NCI-H460 (cell line): ENCODE data around the gene CEP89. TPM values are rescaled to one million over a fixed set of nuclear protein-coding genes. Genes with fewer than 3 reads are reported as not detected.
"Not testable (repeated sequence)": the region's sequence is repeated elsewhere in the genome, so short reads cannot be mapped to it uniquely, and the experiment has no call there.

ENCODE experiments used
- DNase-seq: peaks from one replicate; pipeline ENCODE4 v3.0.0-alpha.2; 2016; ENCODE audit warnings: low read depth; ENCODE audit errors: extremely low read depth
- polyA plus RNA-seq: library from polyadenylated mRNA; depleted of rRNA; stranded (reverse); fragments of >200 nt; gene quantifications from 2 replicates; pipeline ENCODE4 v1.2.3, GENCODE V29; 2014; cell fraction: nucleus; rRNA removed
- total RNA-seq: library from RNA; depleted of rRNA; stranded (reverse); fragments of >200 nt; shearing (Covaris generic); gene quantifications from 2 replicates; pipeline ENCODE4 v1.2.3, GENCODE V29; 2014; rRNA removed

CEP89 gene
- 12.7 and 16.1 TPM in 2 replicates for total RNA-seq
- 16.5 and 21.2 TPM in 2 replicates for polyA plus RNA-seq

DNA sequence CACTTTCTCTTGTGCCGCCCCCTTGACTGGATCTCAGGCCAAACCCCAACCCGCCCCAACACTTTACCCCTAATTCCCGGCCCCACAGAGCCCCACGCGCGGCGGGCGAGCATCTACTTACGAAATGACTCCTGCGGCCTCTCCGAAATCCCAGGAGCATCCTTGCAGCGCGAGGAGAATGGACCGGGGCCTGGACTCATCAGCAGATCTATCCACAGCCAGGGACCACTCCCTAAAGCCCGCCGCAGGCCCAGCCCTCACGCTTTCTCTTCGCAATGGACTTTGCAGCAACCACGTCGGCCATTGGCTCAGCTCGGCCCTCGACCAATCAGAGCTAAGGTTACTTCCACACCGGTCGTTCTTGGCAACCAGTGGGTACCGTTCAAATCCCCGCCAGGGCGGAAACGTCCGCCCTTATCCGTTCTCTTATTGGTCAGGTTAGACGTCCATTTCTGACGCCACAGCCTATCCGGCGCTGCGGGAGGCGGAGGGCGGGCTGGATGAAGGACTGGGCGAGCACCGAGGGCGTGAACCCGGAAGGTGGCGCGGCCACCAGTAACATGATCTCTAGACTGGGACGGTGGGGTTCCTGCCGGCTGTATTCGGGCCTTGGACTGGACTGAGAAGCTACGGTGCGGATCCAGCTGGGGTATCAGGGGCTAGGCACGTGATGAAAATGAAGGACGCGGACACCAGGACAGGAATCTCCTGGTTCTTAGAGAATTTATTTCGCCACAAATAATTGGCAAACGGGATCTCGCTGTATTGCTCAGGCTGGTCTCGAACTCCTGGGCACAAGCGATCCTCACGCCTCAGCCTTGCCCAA is at the start of gene CEP89, which contains the start of gene FAAP24:
TSS of gene CEP89 (minus strand) at position 244 of the 826 bp plus-strand sequence. CDS start at position 160, 84 bp downstream.
TSS of gene FAAP24 (plus strand) at position 528 of the 826 bp plus-strand sequence. CDS start 955 bp downstream, outside the sequence.
- DNase-seq: peak; percentile 97

DNA sequence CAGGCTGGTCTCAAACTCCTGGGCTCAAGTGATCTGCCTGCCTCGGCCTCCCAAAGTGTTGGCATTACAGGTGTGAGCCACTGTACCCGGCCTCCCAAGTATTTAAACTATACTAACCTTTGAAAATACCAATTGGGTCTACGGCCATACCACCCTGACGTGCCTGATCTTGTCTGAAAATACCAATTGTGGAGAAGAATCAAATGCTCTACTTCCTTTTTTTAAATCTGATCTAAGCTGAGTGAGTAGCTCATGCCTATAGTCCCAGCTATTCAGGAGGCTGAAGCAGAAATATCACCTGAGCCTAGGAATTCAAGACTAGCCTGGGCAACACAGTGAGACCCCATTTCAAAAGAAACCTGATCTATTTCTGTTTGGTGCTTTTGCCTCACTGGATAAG is 39.1 kb upstream of the CEP89 start:
- not testable (repeated sequence) for DNase-seq

DNA sequence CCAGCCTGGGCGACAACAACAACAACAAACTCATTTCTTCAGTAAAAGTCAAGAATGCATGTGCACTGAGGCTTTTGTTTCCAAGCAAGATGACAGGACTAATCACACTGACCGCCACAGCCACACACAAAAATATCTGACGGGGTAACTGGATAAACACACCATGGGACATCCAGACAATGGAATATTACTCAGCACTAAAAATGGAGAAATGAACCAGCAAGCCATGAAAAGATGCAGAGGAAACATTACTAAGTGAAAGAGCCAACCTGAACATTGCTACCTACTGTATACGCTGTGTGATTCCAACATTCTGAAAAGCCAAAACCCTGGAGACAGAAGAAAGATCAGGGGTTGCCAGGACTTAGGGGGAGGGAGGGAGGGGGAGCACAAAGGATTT is 37.0 kb upstream of the CEP89 start:
- DNase-seq: no peak

DNA sequence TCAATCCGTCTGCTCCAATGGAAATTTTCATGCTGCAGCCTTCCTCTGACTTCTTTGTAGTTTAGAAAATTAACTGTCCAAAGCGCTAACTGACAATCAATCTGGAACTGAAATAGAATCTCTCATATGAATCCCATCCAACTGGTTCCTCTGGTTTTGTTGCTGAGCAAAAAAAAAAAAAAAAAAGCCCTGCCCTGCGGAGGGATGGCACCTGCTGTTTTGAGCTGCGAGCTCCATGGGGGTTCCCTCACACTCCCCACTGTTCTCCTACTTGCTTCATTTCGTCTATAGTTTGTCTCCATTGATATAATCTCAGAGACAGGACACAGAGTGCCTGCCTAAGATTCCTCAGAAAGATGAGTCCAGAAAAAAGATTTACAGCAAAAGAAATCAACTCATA is 33.7 kb upstream of the CEP89 start:
- DNase-seq: no peak

DNA sequence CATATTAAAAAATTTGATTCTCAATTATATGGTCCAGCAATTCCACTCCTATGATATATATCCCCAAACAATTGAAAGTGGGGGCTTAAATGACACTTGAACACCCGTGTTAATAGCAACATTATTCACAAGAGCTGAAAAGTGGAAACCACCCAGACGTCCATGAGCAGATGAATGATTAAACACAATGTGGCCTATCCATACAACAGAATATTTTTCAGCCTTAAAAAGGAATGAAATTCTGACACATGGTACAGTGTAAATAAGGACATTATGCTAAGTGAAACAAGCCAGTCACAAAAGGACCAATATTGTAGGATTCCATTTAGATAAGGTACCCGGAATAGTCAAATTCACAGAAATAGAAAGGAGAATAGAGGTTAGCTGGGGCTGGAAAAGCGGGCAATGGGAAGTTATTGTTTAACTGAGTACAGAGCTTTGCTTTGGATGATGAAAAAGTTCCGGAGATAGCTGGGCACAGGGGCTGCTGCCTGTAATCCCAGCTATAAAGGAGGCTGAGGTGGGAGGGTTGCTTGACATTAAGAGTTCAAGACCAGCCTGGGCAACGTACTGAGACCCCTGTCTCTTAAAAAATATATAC is 31.8 kb upstream of the CEP89 start:
- DNase-seq: not testable (repeated sequence)

DNA sequence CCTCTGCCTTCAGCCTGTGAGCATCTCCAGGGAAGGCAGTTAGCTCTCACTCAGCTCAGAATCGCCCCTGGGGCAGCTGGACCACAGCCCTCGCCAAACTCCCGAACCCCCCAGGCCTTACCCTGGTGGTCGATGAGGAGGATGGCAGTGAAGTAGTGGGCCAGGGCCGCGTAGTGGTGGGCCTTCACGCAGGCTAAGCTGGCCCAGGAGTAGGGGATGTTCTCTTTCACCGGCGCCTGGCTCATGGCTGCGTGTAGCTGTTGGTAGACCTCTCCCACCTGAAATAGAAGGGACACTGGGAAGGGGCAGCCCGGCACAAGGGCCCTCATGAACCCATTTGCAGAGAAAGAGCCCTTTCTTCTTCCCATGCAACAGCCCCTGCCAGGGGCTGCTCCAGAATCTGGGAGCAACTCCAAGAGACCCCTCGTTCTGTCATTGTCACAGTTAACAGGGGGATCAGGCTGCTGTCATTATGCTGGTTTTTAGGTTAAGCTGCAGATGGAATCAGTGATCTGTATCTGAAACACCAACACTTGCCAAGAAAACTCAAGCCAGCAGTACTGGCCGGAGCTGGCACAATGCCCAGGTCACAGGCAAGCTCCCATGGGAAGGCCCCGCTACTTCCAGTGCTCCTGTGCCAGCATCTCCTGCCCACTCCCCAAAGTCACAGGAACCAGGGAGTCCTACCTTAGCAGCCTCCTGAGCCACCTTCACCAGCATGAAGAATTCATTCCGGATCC is 30.5 kb upstream of the CEP89 start:
- DNase-seq: not testable (repeated sequence)

DNA sequence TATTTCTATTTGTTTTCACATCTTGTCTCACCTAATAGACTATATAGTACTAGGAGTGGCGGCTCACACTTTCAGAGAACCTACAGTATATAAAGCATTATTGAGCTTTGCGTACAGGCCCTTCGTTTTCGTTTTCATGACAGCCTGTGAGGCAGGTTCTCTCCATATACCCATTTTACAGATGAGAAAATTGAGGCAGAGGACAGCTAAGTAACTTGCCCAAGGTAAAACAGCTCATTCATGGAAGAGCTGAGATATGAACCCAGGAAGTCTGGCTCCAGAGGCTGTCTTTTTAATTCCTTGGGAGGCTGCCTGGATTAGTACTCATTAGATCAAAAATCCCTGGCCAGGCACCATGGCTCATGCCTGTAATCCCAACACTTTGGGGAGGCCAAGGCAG is 29.2 kb upstream of the CEP89 start:
- DNase-seq: no peak

DNA sequence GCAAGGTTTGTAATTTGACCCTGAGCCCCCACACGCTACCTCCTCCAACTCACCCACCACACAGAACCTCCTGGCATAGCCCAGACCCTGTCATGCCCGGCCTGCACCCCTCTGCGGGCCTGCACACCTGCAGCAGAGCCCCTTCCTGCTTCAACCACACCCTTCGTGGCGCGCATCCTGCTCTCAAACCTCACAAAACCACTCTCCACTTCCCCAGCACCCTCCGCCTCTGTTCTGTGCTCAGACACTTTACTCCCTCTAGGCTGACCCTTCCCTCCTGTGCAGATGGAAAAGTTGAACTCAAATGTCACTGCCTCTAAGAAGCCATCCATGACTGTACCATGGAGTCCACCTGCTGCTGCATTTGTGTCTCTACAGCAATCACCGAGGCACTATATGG is 28.8 kb upstream of the CEP89 start:
- DNase-seq: no peak

DNA sequence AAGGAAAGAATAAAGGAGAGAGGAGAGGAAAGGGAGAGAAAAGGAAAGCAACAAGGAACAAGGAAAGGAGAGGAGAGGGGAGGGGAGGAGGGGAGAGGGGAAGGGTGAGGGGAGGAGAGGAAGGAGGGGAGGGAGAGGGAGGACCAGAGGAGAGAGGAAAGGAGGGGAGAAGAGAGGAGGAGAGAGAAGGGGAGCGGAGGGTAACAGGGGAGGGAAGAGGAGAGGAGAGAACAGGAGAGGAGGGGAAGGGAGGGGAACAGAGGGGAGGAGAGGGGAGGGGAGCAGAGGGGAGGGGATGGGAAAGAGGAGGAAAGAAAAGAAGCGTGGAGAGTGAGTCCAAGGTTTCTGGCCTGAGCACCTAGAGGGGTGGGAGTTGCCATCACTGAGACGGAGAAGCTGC is 27.0 kb upstream of the CEP89 start:
- DNase-seq: no peak

DNA sequence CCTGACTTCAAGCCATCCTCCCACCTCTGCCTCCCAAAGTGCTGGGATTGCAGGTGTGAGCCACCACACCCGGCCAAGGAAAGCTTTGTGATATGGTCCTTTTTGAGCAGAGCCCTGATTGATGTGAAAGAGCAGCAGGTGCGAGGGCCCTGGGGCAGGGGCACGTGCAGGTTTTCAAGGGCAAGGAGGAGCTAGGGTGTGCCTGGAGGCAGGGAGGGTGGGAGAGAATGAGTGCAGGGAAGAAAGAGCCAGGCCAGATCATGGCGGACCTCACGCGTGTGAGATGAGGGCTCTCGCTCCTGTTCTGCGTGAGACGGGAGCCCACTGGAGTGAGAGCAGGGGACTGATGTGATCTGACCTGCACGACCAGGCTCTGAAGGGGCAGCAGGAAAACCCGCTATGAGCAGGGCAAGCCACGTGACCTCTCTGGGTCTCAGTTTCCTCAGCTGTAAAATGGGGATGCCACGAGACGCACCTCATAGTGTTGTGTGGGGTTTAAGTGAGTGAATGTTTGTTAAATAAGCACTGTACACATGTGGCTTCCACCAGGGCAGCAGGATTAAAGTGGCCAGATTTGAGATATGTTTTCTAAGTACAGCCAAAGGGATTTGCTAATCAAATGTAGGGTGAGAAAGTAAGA is 26.1 kb upstream of the CEP89 start:
- DNase-seq: no peak

DNA sequence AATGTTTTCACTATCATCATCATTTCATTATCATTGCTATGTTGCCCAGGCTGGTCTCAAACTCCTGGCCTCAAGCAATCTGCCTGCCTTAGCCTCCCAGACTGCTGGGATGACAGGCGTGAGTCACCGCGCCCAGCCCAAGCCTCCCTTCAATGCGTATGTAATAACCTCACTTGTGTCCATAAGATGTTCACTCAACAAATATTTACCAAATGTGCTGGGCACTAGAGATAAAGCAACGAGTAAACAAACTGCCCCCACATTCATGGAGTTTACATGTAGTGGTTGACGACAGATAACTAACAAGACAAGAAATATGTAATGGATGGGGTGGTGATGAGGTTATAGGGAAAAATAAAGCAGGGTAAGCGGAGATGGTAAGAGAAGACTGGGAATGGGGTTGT is 25.3 kb upstream of the CEP89 start:
- DNase-seq: not testable (repeated sequence)

DNA sequence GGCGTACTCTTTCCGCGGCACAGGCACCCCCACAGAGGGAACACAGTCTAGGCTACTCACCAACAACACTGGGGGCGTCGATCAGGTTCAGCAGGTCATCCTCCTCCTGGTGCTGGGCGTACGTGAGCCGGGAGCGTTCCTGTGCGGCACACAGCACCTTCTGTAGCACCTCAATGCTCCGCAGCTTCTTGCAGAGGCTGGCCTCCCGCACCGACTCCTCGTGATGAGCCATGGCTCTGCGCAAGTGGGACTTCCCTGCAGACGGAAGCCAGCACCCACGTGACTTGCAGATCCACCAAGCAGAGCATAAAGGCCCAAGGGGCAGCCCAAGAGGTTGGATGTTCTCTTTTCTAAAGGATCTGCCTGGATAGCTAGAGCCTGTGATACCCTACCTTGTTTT is 24.2 kb upstream of the CEP89 start:
- DNase-seq: not testable (repeated sequence)

DNA sequence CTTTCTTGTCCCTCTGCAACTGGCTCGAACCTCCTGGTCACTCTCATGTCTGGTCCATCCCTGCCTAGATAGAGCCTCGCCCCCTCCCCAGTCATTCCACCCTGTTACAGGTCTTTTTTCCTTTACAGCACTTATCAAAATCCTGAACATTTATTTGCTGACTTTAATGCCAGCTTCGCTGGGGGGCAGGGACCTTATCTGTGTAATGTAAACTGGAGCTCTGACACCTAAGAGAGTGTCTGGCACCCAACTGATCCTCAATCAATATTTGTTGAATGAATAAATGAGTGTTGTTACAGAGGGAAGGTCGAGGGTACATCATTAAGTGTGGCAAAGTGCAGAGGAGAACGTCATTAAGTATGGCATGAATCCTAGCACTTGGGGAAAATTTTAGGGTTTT is 17.0 kb upstream of the CEP89 start:
- DNase-seq: no peak

DNA sequence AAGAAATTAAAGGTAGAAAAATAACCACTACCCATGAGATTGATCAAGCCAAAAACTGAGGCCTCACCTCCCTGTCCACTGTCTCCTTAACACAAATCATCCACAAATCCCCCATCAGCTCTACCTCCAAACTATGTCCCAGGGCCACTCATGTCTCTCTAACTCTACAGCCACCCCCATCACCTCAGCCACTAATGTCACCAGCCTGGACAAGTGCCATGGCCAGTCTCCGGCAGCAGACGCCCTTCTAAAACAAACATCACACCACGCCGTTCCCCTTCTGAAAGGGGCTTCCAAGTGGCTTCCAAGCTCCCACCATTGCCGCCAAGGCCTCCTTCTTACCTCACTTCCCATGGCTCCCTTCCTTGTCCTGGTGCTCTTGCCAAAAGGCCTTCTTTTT is 16.5 kb upstream of the CEP89 start:
- DNase-seq: not testable (repeated sequence)

DNA sequence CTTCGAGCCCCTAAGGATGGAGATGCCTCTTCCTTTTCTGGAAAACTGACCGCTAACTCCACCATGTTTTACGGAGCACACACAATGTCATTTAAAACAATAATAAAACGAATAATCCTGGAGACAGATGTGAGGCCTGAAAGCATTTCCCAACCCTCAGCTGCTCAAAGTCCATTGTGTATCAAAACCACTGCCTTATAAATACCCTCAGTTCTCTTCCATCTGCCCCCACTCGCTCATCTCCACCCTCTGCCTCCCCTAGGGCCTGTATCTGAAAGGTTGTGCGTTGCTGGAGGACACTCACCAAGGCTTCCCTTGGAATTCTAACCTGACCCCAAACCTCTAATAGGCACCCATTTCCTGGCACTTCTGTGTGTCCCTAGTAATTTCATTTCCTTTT is 10.7 kb upstream of the CEP89 start:
- DNase-seq: not testable (repeated sequence)

DNA sequence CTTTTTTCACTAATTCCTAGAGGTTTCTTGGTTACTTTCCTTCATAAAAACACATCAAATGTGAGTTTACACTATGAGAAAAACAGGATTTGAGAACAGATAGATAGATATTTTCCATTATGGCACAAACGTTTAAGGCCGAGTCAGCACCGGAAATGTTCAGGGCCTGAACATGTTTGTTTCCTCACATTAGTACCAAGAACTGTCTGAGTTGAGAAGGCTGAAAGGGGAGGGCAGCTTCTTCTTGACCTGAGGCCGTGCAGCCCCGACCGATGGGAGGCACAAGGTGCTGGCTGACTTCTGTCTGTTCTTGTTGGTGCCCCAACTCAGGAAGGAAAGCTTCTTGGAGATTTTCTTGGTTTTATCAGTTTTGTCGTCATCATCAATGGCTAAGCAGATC is 8.0 kb upstream of the CEP89 start:
- DNase-seq: not testable (repeated sequence)

DNA sequence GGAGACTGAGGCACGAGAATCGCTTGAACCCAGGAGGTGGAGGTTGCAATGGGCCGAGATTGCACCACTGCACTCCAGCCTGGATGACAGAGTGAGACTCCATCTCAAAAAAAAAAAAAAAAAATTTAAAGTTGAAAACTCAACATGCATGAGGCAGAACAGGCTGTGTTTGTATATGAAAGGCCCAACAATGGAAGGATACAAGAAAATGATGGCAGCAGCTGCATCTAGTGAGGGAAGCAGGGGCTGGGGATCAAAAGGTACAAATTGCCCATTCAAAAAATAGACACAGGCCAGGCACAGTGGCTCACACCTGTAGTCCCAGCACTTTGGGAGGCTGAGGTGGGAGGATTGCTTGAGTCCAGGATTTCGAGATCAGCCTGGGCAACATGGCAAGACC is 6.1 kb upstream of the CEP89 start:
- DNase-seq: not testable (repeated sequence)

DNA sequence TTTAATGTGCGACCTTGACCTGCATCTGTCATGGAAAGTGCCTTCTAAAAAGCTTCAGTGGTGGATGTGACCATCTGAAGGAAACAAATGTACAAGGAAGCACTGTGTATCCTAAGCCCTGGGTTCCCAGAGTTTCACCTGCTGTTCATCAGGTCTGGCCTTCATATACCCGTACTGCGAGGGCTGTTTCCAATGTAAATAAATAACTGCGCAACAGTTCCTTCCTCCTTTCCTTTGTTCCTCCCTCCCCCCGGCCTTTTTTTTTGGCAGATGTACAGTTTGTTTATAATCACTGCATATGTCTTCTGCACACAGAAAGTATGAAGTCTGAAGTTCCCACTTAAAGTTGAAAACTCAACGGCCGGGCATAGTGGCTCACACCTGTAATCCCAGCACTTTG is 5.5 kb upstream of the CEP89 start:
- no peak for DNase-seq

DNA sequence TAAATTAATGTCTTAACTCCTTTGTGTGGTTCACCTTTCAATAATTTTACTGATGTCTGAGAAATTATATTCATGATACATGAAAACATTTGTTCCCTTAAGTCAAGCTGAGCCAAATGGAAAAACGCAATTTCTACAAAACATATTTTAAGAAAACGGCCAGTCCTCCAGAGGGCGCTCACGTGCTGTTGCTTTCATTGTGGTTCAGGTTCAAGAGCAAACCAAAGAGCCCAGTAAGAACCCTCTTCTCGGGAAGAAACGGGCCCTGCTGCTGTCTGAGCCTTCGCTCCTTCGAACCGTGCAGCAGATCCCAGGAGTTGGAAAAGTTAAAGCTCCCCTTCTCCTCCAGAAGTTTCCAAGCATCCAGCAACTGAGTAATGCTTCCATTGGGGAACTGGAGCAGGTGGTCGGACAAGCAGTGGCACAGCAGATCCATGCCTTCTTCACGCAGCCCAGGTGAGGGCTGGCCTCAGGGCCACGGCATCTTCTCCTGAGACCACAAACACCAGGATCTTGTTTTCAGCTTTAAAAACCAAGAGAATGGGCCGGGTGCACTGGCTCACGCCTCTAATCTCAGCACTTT is 4.6 kb upstream of the CEP89 start:
- DNase-seq: peak; percentile 50

DNA sequence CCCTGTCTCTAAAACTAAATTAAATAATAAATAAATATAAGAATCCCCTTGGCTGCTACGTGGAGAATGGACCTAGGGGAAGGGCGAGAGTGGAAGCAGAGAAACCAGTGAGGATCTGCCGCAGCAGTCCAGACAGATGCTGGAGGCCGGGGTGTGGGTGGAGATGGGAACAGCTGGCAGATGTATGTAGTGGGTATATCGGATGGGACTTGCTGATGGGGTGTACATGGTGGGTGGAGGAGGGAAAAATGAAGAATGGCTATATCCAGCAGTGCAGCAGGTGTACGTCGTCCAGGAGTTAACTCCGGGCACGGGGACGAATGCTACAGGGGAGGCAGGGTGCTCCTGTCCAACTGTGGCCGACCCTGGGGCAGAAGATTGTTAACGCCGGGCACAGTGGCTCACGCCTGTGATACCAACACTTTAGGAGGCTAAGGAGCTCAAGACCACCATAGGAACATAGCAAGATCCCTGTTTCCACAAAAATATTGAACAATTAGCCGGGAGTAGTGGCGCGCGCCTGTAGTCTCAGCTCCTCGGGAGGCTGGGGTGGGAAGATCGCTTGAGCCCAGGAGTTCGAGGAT is 654 bp downstream of the CEP89 start:
- DNase-seq: no peak
